Stimulated activated CD4-positive, alpha-beta T cell treated with anti-CD3 and anti-CD28 coated beads, Interleukin-2, amount 100 ng/mL, for 4 hours (primary cell): ENCODE measurements around the gene ADAM17.
"Not testable (repeated sequence)": the region's sequence is repeated elsewhere in the genome, so short reads cannot be mapped to it uniquely, and the experiment has no call there.

Source experiments
- DNase-seq: peaks from one replicate; pipeline ENCODE4 v3.0.0-alpha.2; 2020; ENCODE audit warnings: low read depth

Gene ADAM17

DNA sequence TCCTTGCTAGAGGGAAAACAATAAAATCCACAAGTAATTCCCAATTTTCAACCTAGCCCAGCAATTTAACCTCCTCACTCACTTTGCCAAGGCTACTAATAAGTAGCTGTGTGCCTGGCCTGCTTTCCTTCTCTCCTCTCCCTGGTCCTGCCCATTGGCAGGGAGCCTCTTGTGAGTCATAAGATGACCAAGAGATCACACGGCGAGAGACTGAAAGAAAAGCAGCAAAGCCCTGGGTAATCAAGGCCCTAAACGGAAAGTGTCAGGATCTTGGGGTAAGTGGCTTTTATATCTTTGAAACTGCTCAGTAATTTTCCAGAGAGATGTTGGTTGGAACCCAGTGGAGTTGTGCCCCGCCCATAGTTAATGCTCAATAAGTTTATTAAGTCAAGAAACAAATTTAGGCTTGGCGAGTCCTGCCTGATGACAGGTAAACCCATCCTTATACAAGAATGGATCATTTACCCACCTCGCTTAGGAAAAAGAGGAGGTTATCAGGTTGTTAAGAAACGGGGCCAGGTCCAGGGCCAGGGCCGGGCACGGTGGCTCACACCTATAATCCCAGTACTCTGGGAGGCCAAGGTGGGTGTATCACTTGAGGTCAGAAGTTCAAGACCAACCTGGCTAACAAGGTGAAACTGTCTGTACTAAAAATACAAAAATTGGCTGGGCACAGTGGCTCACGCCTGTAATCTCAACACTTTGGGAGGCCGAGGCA is 10.0 kb upstream of the ADAM17 start:
- no peak for DNase-seq

- DNase-seq: no peak
These were observed 5.0 kb upstream of the ADAM17 start for GRCh38 chr2:9560628-9561027.

- DNase-seq: no peak
These were observed 3.3 kb upstream of the ADAM17 start for GRCh38 chr2:9558948-9559381.

GRCh38 chr2:9556121-9556743 is 602 bp upstream of the ADAM17 start:
- no peak for DNase-seq

GRCh38 chr2:9554921-9555296 is 721 bp downstream of the ADAM17 start:
- peak; percentile 19 for DNase-seq

- DNase-seq: no peak
These were observed 3.1 kb downstream of the ADAM17 start for GRCh38 chr2:9552219-9553178.

DNA sequence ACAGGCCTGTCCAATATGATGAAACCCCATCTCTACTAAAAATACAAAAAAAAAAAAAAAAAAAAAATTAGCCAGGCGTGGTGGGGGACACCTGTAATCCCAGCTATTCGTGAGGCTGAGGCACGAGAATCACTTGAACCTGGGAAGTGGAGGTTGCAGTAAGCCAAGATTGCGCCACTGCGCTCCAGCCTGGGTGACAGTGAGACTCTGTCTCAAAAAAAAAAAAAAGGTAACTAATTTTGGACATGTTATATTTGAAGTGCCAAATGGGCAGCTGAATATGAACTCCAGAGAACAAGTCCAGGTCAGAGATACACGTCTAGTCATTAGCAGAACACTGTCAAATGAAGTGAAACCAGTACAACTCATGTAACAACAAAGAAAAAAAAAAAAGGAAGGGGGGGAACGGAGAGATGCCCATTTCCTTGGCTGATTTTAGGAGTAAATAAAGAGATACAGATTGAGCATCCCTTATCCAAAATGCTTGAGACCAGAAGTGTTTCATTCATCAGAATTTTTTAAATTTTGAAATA is 4.7 kb downstream of the ADAM17 start:
- DNase-seq: not testable (repeated sequence)

- DNase-seq: no peak
These were observed 6.2 kb downstream of the ADAM17 start for GRCh38 chr2:9549420-9549819.

DNA sequence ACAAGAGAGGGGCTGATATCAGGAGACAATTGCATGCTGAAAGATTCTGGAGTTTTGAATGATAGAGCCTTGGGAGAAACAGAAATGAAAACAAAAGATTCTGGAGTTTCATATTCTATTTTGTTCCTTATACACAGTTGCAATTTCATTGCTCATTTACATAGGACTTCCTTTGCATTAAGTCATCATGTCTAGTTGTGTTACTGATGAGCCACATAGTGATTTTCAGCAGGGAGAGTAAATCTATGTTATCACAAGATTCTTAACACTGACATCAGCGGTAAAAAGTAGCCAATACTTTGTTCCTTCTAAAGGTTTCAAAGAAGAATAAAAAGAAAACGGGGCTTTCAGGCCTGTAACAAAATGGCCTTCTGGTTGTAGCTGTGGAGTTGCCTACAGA is 7.1 kb downstream of the ADAM17 start:
- DNase-seq: no peak

GRCh38 chr2:9547262-9547991 is 8.2 kb downstream of the ADAM17 start:
- DNase-seq: no peak

- DNase-seq: no peak
These were observed 10.1 kb downstream of the ADAM17 start for GRCh38 chr2:9545502-9545901.

DNA sequence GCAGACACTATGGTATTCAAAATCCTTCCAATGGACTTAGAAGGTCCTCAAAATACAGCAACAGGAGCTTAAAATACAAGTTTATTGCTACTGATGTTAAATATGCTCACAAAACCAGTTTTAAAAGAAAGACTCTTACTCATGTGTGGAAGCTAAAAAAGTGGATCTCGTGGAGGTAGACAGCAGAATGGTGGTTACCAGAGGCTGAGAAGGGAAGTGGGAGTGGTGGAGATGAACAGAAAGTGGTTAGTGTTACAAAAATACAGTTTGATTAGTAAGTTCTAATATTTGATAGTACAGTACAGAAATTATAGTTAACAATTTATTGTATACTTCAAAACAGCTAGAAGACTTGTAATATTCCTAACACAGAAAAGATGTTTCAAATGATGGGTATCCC is 12.1 kb downstream of the ADAM17 start:
- no peak for DNase-seq

DNA sequence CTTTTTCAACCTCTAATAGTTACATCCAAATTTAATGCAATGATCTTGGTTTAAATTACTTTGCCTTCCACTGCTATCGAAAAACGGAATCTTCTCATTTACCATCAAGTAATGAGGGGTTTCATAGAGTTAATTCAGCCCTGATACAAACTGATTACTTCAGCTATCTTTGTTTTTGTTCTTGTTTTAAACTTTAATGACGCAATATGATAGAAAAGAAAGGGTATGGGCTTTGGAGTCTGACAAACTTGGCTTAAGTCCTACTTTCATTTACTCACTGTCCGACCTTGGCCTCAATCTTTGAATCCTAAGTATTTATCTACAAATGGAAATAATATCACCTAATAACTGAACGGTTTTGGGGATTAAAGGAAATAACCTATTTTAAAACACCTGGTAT is 16.1 kb downstream of the ADAM17 start:
- DNase-seq: no peak

DNA sequence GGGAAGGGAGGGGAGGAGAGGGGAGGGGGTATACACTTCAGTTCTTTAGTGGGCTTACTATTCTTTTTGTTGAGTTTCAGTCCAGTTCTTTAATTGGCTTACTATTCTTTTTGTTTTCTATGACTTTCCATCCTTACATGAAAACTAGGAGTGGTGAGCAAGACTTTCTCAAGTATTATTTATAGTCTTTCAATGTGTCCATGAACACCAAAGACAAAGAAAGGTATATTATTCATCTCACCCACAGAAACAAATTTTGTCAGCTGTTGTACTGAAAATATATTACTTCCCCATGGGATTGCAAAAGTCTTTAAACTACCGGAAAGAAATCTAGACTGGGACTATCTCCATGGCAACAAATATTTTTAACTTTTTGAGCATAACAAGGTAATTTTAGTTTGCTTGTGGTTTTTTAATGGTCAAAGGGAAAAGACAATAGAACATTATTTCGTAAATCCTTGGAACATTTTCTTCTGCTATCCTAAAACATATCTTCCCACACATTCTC is 17.6 kb downstream of the ADAM17 start:
- DNase-seq: no peak

GRCh38 chr2:9536504-9536903 is 19.1 kb downstream of the ADAM17 start:
- DNase-seq: no peak

DNA sequence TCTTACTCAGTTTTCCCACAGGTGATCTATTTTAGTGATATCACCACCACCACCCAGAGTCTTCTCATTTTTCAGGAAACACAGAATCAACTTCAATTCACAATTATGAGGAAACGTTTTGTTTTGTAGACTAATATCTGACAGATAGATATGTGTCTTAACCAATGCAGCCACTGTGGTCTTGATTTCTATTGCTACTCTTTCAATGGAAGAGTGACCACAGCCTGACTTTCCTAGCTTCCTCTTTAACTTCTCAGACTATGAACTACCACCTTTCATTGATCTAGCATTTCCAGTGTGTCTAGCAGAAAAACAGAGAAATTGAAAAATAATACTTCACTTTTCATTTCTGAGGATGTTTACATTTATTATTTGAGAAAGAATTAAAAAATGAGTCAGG is 20.5 kb downstream of the ADAM17 start:
- DNase-seq: no peak

GRCh38 chr2:9533663-9534062 is 22.0 kb downstream of the ADAM17 start:
- no peak for DNase-seq

DNA sequence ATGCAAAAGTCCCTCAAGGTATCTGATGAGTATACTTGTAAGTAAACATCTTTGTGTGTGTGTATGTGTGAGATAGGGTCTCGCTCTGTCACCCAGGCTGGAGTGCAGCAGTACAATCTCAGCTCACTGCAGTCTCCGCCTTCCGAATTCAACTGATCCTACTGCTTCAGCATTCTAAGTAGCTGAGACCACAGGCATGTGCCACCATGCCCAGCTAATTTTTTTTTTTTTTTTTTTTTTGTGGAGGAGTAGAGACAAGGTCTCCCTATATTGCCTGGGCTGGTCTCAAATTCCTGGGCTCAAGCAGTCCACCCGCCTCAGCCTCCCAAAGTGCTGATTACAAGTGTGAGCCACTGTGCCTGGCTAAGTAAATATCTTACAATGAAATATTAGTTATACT is 23.2 kb downstream of the ADAM17 start:
- no peak for DNase-seq

GRCh38 chr2:9527995-9528787 is 27.4 kb downstream of the ADAM17 start:
- DNase-seq: no peak

DNA sequence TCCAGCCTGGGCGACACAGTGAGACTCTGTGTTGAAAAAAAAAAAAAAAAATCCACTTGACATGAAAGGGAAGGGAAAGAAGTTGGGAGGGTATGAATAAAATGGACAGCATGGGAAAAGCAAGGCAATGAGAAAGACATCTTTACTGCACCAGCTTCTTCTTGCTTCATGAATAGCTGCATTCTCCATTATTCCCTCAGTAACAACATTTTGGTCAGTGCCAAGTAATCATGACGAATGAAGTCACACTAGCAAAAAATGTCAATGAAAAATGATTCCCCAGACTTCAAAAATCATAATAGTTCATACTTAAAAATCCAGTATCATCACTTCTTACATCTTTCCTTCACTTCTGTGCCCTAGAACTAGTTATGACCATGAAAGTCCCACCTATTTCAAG is 30.4 kb downstream of the ADAM17 start:
- no peak for DNase-seq

- no peak for DNase-seq
These were observed 31.3 kb downstream of the ADAM17 start for GRCh38 chr2:9524291-9524690.
